GM12878 (cell line): ENCODE measurements around the gene PLPP2.

Experiments
- FOXM1 ChIP-seq: IDR thresholded peaks from 2 replicates; pipeline ENCODE4 v1.6.1; 2012; ENCODE audit warnings: low read depth, mild to moderate bottlenecking, inconsistent platforms, low read length, moderate library complexity
- HDAC6 ChIP-seq: fragments of 200-600 bp; sonication (generic); IDR thresholded peaks from one replicate; pipeline ENCODE4 v1.8.0; 2017; ENCODE audit warnings: antibody characterized with exemption; ENCODE audit not compliant: unreplicated experiment
- PAX8 ChIP-seq: fragments of 450-650 bp; IDR thresholded peaks from 2 replicates; pipeline ENCODE4 v1.6.1; 2017; ENCODE audit warnings: mild to moderate bottlenecking, moderate library complexity
- POLR2A ChIP-seq: IDR thresholded peaks from 2 replicates; pipeline ENCODE4 v1.6.1; 2011; ENCODE audit warnings: low read depth, mild to moderate bottlenecking, low read length
- SRF ChIP-seq, 2 experiments: IDR thresholded peaks; 2 replicates each; pipeline ENCODE4 v1.6.1; 2011; ENCODE audit warnings: low read depth in 2 of 2, low read length in 2 of 2, mild to moderate bottlenecking in 1 of 2, moderate library complexity in 1 of 2
- STAT3 ChIP-seq: IDR thresholded peaks from 2 replicates; pipeline ENCODE4 v1.6.1; 2011; ENCODE audit warnings: low read depth, low read length, improper control_type of control experiment
- ZNF207 ChIP-seq: fragments of 450-650 bp; IDR thresholded peaks from 2 replicates; pipeline ENCODE4 v1.6.1; 2014; ENCODE audit warnings: antibody characterized with exemption, mild to moderate bottlenecking, borderline replicate concordance
- ZNF274 ChIP-seq: IDR thresholded peaks from one replicate; pipeline ENCODE4 v1.8.0; 2011; ENCODE audit not compliant: insufficient read length, insufficient read depth
- TF ChIP-seq, protein P1 (sequence below): fragments of 450-650 bp; IDR thresholded peaks from 2 replicates; pipeline ENCODE4 v1.6.1; 2016; ENCODE audit warnings: mild to moderate bottlenecking, moderate library complexity, borderline replicate concordance
- TF ChIP-seq, protein P2 (sequence below), 3 experiments: IDR thresholded peaks in 2 of 3; conservative IDR thresholded peaks in 1 of 3; 2 replicates each; pipeline ENCODE4 v1.5.1; 2011; ENCODE audit warnings: low read depth in 3 of 3, low read length in 3 of 3, mild to moderate bottlenecking in 3 of 3, control low read depth in 2 of 3, moderate library complexity in 2 of 3, inconsistent platforms in 1 of 3, mixed read lengths in 1 of 3; ENCODE audit not compliant: control insufficient read depth in 2 of 3, insufficient read depth in 1 of 3; ENCODE audit errors: extremely low read depth in 1 of 3

DNA sequence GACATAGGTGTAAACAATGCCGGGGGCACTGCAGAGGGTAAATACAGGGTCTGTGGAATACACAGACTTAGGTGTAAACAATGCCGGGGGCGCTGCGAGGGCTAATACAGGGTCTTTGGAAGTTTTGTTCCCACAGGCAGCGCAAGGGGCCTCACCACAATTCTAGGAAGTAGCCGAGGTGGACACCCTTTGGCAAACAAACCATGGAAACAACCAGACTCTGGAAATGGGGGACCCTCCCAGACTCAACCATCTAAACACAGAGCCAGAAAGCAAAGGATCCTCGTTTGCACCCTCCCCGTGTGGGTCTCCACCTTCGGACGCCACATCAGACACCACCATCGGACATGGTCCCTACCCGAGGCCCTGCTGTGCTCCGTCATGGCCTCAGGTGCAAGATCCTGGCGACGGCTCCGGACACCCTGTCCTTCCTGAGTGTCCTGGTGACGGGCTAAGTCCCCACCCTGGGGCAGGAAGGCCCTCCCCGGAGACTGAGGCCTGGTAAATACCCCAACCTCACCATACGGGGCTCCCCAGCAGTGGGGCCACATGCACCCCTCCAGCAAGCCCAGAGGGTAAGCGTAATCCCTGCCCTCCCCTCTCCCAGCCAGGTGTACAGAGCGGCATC is 16.7 kb upstream of the PLPP2 start:
- no peak for TF ChIP-seq POLR2A
- no peak for TF ChIP-seq ZNF207
- TF ChIP-seq, protein P1, sequence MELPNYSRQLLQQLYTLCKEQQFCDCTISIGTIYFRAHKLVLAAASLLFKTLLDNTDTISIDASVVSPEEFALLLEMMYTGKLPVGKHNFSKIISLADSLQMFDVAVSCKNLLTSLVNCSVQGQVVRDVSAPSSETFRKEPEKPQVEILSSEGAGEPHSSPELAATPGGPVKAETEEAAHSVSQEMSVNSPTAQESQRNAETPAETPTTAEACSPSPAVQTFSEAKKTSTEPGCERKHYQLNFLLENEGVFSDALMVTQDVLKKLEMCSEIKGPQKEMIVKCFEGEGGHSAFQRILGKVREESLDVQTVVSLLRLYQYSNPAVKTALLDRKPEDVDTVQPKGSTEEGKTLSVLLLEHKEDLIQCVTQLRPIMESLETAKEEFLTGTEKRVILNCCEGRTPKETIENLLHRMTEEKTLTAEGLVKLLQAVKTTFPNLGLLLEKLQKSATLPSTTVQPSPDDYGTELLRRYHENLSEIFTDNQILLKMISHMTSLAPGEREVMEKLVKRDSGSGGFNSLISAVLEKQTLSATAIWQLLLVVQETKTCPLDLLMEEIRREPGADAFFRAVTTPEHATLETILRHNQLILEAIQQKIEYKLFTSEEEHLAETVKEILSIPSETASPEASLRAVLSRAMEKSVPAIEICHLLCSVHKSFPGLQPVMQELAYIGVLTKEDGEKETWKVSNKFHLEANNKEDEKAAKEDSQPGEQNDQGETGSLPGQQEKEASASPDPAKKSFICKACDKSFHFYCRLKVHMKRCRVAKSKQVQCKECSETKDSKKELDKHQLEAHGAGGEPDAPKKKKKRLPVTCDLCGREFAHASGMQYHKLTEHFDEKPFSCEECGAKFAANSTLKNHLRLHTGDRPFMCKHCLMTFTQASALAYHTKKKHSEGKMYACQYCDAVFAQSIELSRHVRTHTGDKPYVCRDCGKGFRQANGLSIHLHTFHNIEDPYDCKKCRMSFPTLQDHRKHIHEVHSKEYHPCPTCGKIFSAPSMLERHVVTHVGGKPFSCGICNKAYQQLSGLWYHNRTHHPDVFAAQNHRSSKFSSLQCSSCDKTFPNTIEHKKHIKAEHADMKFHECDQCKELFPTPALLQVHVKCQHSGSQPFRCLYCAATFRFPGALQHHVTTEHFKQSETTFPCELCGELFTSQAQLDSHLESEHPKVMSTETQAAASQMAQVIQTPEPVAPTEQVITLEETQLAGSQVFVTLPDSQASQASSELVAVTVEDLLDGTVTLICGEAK, result no peak
- no peak for TF ChIP-seq ZNF274
- TF ChIP-seq FOXM1, result no peak
- TF ChIP-seq, protein P2, sequence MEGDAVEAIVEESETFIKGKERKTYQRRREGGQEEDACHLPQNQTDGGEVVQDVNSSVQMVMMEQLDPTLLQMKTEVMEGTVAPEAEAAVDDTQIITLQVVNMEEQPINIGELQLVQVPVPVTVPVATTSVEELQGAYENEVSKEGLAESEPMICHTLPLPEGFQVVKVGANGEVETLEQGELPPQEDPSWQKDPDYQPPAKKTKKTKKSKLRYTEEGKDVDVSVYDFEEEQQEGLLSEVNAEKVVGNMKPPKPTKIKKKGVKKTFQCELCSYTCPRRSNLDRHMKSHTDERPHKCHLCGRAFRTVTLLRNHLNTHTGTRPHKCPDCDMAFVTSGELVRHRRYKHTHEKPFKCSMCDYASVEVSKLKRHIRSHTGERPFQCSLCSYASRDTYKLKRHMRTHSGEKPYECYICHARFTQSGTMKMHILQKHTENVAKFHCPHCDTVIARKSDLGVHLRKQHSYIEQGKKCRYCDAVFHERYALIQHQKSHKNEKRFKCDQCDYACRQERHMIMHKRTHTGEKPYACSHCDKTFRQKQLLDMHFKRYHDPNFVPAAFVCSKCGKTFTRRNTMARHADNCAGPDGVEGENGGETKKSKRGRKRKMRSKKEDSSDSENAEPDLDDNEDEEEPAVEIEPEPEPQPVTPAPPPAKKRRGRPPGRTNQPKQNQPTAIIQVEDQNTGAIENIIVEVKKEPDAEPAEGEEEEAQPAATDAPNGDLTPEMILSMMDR (IDR thresholded peaks at IDR 0.05 in 2 of 3, conservative IDR thresholded peaks at IDR 0.05 in 1 of 3; ENCODE audit: control insufficient read depth in 2 of 3, extremely low read depth in 1 of 3, insufficient read depth in 1 of 3, low read depth in 3 of 3, low read length in 3 of 3), result no peak
- no peak for TF ChIP-seq STAT3
- no peak for TF ChIP-seq SRF (IDR thresholded peaks at IDR 0.05; ENCODE audit: low read depth in 2 of 2, low read length in 2 of 2)
- TF ChIP-seq PAX8, result no peak
- no peak for TF ChIP-seq HDAC6
